ENCODE results near the gene OR4E1.
"Not testable (repeated sequence)": the region's sequence is repeated elsewhere in the genome, so short reads cannot be mapped to it uniquely, and the experiment has no call there.

OR4E1 gene

GRCh38 chr14:21652209-21652808 lies 21.3 kb downstream of the OR4E1 start:
- no peak for DNase-seq

- no peak for DNase-seq
These were observed 26.2 kb downstream of the OR4E1 start for GRCh38 chr14:21647380-21647779.

- no peak for DNase-seq
These were observed 30.2 kb downstream of the OR4E1 start for GRCh38 chr14:21643407-21643806.

GRCh38 chr14:21642683-21643082 lies 30.9 kb downstream of the OR4E1 start:
- DNase-seq: no peak

GRCh38 chr14:21634840-21635239 lies 38.8 kb downstream of the OR4E1 start, which contains the start of gene OR10G2:
TSS of gene OR10G2 (minus strand) at chr14:21634940. CDS start at chr14:21634842, 98 bp downstream.
- no peak for DNase-seq

- no peak for DNase-seq
These were observed 42.5 kb downstream of the OR4E1 start for GRCh38 chr14:21631084-21631483.

GRCh38 chr14:21630503-21630902 lies 43.1 kb downstream of the OR4E1 start:
- not testable (repeated sequence) for DNase-seq

- DNase-seq: no peak
These were observed 47.0 kb downstream of the OR4E1 start for GRCh38 chr14:21626491-21627230.

Measured in inflammatory macrophage treated with lipopolysaccharide for 1 hour (primary cell).